ENCODE data around the gene DBH.

DBH gene

GRCh38 chr9:133685653-133686609 is 49.8 kb downstream of the DBH start:
- no peak for DNase-seq

DNA sequence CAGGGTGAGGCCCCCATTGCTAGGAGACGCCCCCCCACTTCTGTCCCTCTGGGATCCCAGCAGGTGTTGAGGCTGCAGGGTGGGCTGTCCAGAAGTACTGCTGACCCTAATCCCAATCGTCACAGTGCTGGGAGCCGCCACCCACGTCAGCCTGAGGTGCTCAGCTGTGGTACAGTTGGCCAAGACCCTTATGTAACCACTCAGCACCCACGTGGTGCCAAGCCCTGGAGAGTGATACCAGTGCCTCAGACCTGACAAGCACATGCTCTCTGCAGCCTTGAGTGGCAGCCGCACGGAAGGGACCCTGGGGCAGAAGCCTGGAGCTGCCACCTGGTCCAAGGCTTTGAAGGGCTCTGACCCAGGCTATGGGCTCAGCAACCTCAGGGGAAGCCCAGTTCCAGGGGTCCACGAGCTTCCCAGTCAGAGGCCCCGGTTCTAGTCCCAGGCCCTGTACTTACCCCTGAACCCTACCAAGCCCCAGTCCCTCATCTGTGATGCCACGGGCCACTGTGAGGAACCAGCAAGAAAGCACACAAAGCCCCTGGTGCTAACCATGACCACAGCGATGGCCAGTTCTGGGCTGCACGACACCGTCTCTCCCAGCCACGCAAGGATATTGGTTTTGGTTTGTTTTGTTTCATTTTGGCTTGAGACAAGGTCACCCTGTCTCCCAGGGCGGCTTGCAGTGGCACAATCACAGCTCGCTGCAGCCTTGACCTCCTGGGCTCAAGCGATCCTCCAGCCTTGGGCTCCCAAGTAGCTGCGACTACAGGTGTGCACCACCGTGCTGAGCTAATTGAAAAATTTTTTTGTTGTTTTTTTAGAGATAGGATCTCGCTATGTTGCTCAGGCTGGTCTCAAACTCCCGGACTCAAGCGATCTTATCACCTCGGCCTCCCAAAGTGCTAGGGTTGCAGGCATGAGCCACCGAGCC is 50.7 kb downstream of the DBH start:
- no peak for DNase-seq

- no peak for DNase-seq
Measured at GRCh38 chr9:133687856-133688761, 51.9 kb downstream of the DBH start.

GRCh38 chr9:133689151-133689763 is 53.1 kb downstream of the DBH start:
- DNase-seq = no peak

DNA sequence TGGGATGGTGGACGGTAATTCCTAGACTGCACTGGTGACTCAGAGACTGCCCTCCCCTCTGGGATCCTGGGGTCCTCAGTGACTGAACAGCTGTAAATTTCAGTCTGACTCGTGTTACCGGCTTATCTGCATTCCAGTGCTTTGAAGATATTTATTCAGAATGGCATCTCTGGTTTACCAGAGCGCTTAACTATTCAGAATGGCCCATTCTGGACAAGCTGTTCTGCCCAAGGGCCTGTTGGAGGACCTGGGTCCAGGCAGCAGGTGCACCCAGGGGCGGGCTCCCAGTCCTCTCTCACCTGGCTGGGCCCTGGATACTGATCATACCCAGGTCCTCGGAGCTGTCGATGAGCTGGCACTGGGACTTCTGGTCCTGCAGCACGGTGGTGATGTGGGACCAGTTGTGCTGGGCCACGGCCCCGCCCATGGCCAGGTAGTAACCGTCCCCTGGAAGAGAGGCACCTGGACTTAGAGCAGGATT is 54.0 kb downstream of the DBH start:
- no peak for DNase-seq

DNA sequence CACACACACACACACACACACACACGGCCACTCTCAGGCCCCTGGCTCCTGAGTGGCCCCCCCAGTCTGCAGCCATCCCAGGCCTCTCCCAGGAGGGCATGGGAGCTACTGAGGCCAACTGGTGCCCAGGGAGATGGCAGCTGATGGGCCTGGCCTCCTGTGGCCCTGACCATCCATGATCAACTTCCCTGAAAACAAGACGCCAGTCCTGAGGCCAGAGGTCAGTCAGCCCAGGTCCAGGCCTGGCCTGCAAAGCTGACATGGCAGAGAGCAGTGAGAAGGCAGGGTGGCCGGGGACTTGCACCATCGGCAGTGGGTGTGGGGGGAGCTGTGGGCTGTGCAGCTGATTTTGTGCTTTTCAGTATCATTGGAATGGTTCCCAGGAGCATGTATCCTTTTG is 55.0 kb downstream of the DBH start:
- no peak for DNase-seq

GRCh38 chr9:133691626-133692363 is 55.6 kb downstream of the DBH start:
- no peak for DNase-seq

- no peak for DNase-seq
Measured at GRCh38 chr9:133692364-133692985, 56.3 kb downstream of the DBH start.

GRCh38 chr9:133693116-133693515 is 57.0 kb downstream of the DBH start:
- DNase-seq = no peak

GRCh38 chr9:133693703-133694529 is 57.8 kb downstream of the DBH start:
- DNase-seq = no peak

DNA sequence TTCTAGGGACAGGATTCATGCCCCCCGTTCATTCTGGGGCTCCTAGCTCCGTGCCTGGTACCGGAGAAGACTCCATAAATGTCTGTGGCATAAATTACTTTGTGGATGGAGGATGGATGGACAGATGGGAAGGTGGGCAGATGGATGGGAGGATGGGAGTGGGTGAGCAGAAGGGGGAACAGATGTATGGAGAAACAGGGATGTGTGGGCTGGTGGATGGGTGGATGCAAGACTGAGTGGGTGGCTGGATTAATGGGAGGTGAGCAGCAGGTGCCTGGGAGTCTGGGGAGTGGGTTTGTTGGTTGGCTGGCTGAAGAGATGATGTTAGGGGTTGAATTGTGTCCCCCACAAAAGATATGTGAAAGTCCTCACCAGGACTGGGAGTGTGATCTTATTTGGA is 58.5 kb downstream of the DBH start:
- no peak for DNase-seq

DNA sequence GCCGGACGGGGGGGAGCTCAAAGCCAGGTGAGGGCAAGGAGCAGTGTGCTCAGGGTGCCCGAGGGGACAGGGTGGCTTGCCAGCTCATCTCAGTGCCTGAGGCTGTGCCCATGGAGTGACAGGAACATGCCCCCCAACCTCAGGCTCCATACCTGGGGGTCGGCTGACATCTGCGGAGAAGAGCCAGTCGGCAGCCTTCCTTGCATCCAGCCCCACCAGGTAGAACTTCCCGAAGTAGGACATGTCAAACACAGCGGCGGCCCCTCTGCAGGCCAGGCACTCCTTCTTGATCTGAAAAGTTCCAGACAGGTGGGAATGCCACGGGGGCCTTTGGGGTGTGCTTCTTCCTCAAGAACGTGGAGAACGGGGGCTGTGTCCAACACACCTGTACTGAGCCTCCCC is 59.9 kb downstream of the DBH start:
- DNase-seq = no peak

DNA sequence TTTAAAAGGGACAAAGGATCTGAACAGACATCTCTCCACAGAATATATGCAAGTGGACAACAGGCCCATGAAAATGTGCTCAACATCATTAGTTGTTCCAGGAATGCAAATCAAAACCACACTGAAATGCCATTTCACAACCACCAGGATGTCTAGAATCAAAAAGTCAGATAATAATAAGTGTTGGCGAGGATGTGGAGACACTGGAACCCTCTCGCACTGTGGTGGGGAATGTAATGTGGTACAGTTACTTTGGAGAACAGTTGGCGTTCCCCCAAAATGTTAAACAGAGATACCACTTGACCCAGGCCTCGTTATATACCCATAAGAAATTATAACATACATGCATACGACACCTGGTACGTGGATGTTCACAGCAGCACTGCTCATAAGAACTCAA is 63.4 kb downstream of the DBH start:
- DNase-seq = no peak

DNA sequence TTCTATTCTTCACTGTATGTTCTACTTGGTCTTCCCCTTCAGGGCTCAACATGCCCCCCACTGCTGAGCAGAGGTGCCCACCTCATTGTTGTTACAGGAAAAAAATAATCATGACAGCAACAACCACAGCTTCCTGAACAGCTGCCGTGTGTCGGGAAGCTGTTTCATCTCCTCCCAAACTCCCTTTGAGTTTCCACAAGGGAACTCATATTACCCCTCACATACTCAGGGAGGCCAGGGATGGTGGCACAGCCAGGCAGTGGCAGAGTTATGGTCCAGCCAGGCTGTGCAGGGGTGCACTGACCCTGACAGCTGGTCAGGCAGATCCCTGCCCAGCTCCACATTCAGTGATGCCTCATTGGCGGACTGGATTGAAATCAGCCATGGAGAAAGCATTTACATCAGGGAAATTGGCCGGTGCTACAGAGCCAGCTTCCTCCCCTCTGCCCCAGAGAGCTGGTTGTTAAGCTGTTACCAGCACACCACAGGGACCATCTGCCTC is 64.7 kb downstream of the DBH start:
- DNase-seq = no peak

- peak; percentile 22 for DNase-seq
Measured at GRCh38 chr9:133701321-133701980, 65.3 kb downstream of the DBH start.

- DNase-seq = peak; percentile 64
Measured at GRCh38 chr9:133701981-133702797, 66.0 kb downstream of the DBH start.

GRCh38 chr9:133702798-133703590 is 66.8 kb downstream of the DBH start:
- DNase-seq = no peak

All from activated CD4-positive, alpha-beta T cell treated with anti-CD3 and anti-CD28 coated beads, Interleukin-2, Interleukin-6, amounts not matched to agents 100 ng/mL and 50 ng/mL, durations not matched to agents 16 hours and 8 hours (primary cell).